Lower leg skin (tissue), 4 donors: Measurements from ENCODE around the gene PML. TPM values are rescaled to one million over a fixed set of nuclear protein-coding genes. Genes with fewer than 3 reads are reported as not detected.

Source experiments
- DNase-seq, 2 donors: peaks; one replicate each; pipeline ENCODE4 v3.0.0-alpha.2; 2019; ENCODE audit warnings: low spot score in 2 of 2
- H3K4me3 ChIP-seq: fragments of 200-600 bp; sonication (generic); 2 replicates; pipeline ENCODE4 v1.5.1; 2017; ENCODE audit warnings: mild to moderate bottlenecking, low read depth; ENCODE audit not compliant: poor library complexity, severe bottlenecking
- POLR2A ChIP-seq, 2 donors: fragments of 450-650 bp; IDR thresholded peaks; one replicate each; pipeline ENCODE4 v1.6.1; 2016 to 2017; ENCODE audit warnings: antibody characterized with exemption in 2 of 2, mild to moderate bottlenecking in 1 of 2, moderate library complexity in 1 of 2
- WGBS, 2 donors: methylation state at CpG; one replicate each; pipeline ENCODE4 v1.1.5; 2018; 5-methylcytosine and 5-hydroxymethylcytosine counted together
- intact Hi-C: fragments of 100-400 bp; cut with DNase I; formaldehyde crosslinking; loops from one replicate; pipeline ENCODE4 v1.15.0; 2023; ENCODE audit warnings: low total_unique reads
- total RNA-seq, 4 donors: library from RNA; depleted of rRNA; stranded (reverse); fragments of >200 nt; gene quantifications; one replicate each; pipeline ENCODE4 v1.1.0, GENCODE V29; 2016
- TF ChIP-seq, protein P1 (sequence below), 3 donors: fragments of 450-650 bp; IDR thresholded peaks; one replicate each; pipeline ENCODE4 v1.5.1; 2016; ENCODE audit warnings: antibody characterized with exemption in 3 of 3, mild to moderate bottlenecking in 3 of 3, moderate library complexity in 2 of 3

The PML gene
- total RNA-seq, 4 donors from 2014 or later, result 48.5 to 73.7 (median 60.3) TPM

- no peak overlapping the region for H3K4me3 ChIP-seq
- peak in 1 of 2 donors; percentile 53 for DNase-seq
- intact Hi-C loops, result no loop called here
- 92 to 99% methylated on average over 6 of the region's 6 CpGs for WGBS, 2 donors
- no peak for TF ChIP-seq POLR2A (IDR thresholded peaks at IDR 0.05)
- TF ChIP-seq, protein P1, sequence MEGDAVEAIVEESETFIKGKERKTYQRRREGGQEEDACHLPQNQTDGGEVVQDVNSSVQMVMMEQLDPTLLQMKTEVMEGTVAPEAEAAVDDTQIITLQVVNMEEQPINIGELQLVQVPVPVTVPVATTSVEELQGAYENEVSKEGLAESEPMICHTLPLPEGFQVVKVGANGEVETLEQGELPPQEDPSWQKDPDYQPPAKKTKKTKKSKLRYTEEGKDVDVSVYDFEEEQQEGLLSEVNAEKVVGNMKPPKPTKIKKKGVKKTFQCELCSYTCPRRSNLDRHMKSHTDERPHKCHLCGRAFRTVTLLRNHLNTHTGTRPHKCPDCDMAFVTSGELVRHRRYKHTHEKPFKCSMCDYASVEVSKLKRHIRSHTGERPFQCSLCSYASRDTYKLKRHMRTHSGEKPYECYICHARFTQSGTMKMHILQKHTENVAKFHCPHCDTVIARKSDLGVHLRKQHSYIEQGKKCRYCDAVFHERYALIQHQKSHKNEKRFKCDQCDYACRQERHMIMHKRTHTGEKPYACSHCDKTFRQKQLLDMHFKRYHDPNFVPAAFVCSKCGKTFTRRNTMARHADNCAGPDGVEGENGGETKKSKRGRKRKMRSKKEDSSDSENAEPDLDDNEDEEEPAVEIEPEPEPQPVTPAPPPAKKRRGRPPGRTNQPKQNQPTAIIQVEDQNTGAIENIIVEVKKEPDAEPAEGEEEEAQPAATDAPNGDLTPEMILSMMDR (IDR thresholded peaks at IDR 0.05), result no peak
Observed at GRCh38 chr15:74032046-74032445, 37.5 kb downstream of the PML start.

GRCh38 chr15:74032606-74033561, 38.4 kb downstream of the PML start:
- peak in 1 of 2 donors; percentile 80 for DNase-seq
- 85% methylated on average over 14 of the region's 16 CpGs for WGBS, 2 donors
- intact Hi-C loops, result no loop called here
- no peak overlapping the region for H3K4me3 ChIP-seq
- TF ChIP-seq, protein P1 (IDR thresholded peaks at IDR 0.05), result no peak
- no peak for TF ChIP-seq POLR2A (IDR thresholded peaks at IDR 0.05)

DNA sequence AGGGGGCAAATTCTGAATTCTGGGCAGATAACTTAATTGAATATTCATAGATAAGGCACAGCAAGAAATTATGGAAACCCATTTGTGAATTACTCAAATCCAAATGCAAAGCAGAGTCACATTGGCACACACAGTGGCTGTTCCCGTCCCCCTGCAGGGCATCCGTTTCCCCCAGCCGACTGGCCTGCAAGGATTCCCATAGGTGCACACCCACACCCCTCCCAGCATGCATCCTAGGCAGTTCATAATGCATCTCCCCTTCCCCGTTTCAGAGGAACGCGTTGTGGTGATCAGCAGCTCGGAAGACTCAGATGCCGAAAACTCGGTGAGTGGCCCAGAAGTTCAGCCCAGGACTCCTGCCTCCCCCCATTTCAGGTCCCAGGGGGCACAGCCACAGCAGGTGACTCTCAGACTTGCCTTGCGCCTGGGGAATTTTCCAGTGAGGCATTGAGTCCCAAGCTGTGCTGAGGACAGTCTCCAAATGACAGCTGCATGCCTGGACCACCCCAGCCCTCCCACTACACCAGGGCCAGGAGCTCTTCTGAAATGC, 39.8 kb downstream of the PML start:
- intact Hi-C loops, result no loop called here
- H3K4me3 ChIP-seq, result no peak overlapping the region
- DNase-seq, result peak in 1 of 2 donors; percentile 66
- 77 to 91% methylated on average over 10 of the region's 10 CpGs for WGBS, 2 donors
- TF ChIP-seq, protein P1 (IDR thresholded peaks at IDR 0.05), result no peak
- no peak for TF ChIP-seq POLR2A (IDR thresholded peaks at IDR 0.05)

DNA sequence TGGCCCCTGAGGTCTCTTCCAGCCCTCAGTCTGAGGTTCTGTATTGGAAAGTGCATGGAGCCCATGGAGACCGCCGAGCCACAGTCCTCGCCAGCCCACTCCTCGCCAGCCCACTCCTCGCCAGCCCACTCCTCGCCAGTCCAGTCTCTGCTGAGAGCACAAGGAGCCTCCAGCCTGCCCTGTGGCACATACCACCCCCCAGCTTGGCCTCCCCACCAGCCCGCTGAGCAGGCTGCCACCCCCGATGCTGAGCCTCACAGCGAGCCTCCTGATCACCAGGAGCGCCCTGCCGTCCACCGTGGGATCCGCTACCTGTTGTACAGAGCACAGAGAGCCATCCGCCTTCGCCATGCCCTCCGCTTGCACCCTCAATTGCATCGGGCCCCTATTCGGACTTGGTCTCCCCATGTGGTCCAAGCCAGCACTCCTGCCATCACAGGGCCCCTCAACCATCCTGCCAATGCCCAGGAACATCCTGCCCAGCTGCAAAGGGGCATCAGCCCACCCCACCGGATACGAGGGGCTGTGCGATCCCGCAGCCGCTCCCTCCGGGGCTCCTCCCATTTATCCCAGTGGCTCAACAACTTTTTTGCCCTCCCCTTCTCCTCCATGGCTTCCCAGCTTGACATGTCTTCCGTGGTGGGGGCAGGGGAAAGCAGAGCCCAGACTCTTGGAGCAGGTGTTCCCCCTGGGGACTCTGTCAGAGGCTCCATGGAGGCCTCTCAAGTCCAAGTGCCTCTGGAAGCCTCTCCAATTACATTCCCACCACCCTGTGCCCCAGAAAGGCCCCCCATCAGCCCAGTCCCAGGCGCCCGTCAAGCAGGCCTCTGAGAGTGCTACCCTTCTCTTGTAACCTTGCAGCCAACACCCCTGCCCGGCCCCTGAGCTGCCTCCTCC, 40.9 kb downstream of the PML start:
- intact Hi-C loops, result no loop called here
- TF ChIP-seq POLR2A (IDR thresholded peaks at IDR 0.05), result no peak
- TF ChIP-seq, protein P1 (IDR thresholded peaks at IDR 0.05), result no peak
- 89 to 91% methylated on average over 27 to 28 of the region's 28 CpGs for WGBS, 2 donors
- H3K4me3 ChIP-seq, result no peak overlapping the region
- peak in 1 of 2 donors; percentile 85 for DNase-seq

- WGBS, 2 donors, result 80 to 81% methylated on average over 21 of the region's 21 CpGs
- peak in 1 of 2 donors; percentile 65 for DNase-seq
- H3K4me3 ChIP-seq, result no peak overlapping the region
- TF ChIP-seq, protein P1 (IDR thresholded peaks at IDR 0.05), result no peak
- no peak for TF ChIP-seq POLR2A (IDR thresholded peaks at IDR 0.05)
- intact Hi-C loops, result no loop called here
Observed at GRCh38 chr15:74036271-74037170, 42.0 kb downstream of the PML start.
